Coronary artery (tissue), 2 donors: ENCODE results near the gene KRTAP10-9.

ENCODE experiments used
- DNase-seq: peaks from one replicate; pipeline ENCODE4 v3.0.0-alpha.2; 2017; ENCODE audit warnings: low spot score
- H3K27ac ChIP-seq, 2 donors: fragments of 200-600 bp; sonication (generic); one replicate each; pipeline ENCODE4 v1.5.1; 2016 to 2019
- H3K4me3 ChIP-seq: fragments of 200-600 bp; sonication (generic); 2 replicates; pipeline ENCODE4 v1.5.1; 2016; ENCODE audit warnings: mild to moderate bottlenecking, moderate library complexity
- CTCF ChIP-seq: fragments of 200-600 bp; sonication (generic); IDR thresholded peaks from one replicate; pipeline ENCODE4 v1.5.1; 2019; ENCODE audit warnings: antibody characterized with exemption

KRTAP10-9 gene

GRCh38 chr21:44670642-44671432 is 43.9 kb downstream of the KRTAP10-9 start:
- Histone ChIP-seq H3K4me3 (no peak overlapping the region), H3K27ac (no peak overlapping the region)
- DNase-seq = no peak
- no peak for TF ChIP-seq CTCF

- H3K27ac ChIP-seq = no peak overlapping the region
- no peak overlapping the region for H3K4me3 ChIP-seq
- no peak for TF ChIP-seq CTCF
- DNase-seq = no peak
Observed at GRCh38 chr21:44671911-44672310, 45.0 kb downstream of the KRTAP10-9 start.

GRCh38 chr21:44677881-44678280 is 51.0 kb downstream of the KRTAP10-9 start:
- no peak for TF ChIP-seq CTCF
- no peak for DNase-seq
- H3K27ac ChIP-seq = no peak overlapping the region
- H3K4me3 ChIP-seq = no peak overlapping the region
